ENCODE data around the gene PABPN1L. TPM values are rescaled to one million over a fixed set of nuclear protein-coding genes. Genes with fewer than 3 reads are reported as not detected.

PABPN1L gene
- total RNA-seq, 6 experiments from 2014 or later: 0.37 TPM; not detected in 5

- no peaks in the 10 kb centered on the region for H3K9me3 ChIP-seq
- DNase-seq (no peak), ATAC-seq (no peak)
- H3K27ac ChIP-seq: no peak overlapping the region
- H3K4me3 ChIP-seq: no peak overlapping the region
- H3K36me3 ChIP-seq: no peaks in the 10 kb centered on the region
- no peaks in the 10 kb centered on the region for H3K4me1 ChIP-seq
- intact Hi-C loops (cut with DNase I): no loop called here
- TF ChIP-seq POLR2A (IDR thresholded peaks at IDR 0.05): no peak
- TF ChIP-seq CTCF (IDR thresholded peaks at IDR 0.05): no peak
- WGBS (ENCODE audit: insufficient coverage, low coverage, low lambda C conversion rate, missing lambda C conversion rate): 57% methylated on average over 1 of the region's 22 CpGs
- H3K27me3 ChIP-seq: no peaks in the 10 kb centered on the region
Measured at GRCh38 chr16:88906535-88907105, 40.2 kb upstream of the PABPN1L start.

- H3K4me3 ChIP-seq: no peak overlapping the region
- H3K27ac ChIP-seq: no peak overlapping the region
- 60% methylated on average over 10 of the region's 16 CpGs for WGBS (ENCODE audit: insufficient coverage, low coverage, low lambda C conversion rate, missing lambda C conversion rate)
Measured at GRCh38 chr16:88906020-88906419, 39.6 kb upstream of the PABPN1L start.

GRCh38 chr16:88905563-88905962 lies 39.1 kb upstream of the PABPN1L start:
- H3K36me3 ChIP-seq: no peaks in the 10 kb centered on the region
- WGBS (ENCODE audit: insufficient coverage, low coverage, low lambda C conversion rate, missing lambda C conversion rate): 36% methylated on average over 9 of the region's 13 CpGs
- no peaks in the 10 kb centered on the region for H3K27me3 ChIP-seq
- TF ChIP-seq CTCF (IDR thresholded peaks at IDR 0.05): no peak
- no peak for TF ChIP-seq POLR2A (IDR thresholded peaks at IDR 0.05)
- no peaks in the 10 kb centered on the region for H3K4me1 ChIP-seq
- H3K9me3 ChIP-seq: no peaks in the 10 kb centered on the region
- DNase-seq (no peak), ATAC-seq (peak in 1 of 4 donors; percentile 25)
- intact Hi-C loops (cut with DNase I): no loop called here
- no peak overlapping the region for H3K4me3 ChIP-seq
- no peak overlapping the region for H3K27ac ChIP-seq

More at GRCh38 chr16:88906020-88906419, 39.6 kb upstream of the PABPN1L start:
- intact Hi-C loops (cut with DNase I): no loop called here
- ATAC-seq (no peak), DNase-seq (no peak)
- no peaks in the 10 kb centered on the region for H3K36me3 ChIP-seq
- TF ChIP-seq CTCF (IDR thresholded peaks at IDR 0.05) (no peak), POLR2A (IDR thresholded peaks at IDR 0.05) (no peak)
- H3K4me1 ChIP-seq: no peaks in the 10 kb centered on the region
- no peaks in the 10 kb centered on the region for H3K9me3 ChIP-seq
- H3K27me3 ChIP-seq: no peaks in the 10 kb centered on the region

- Histone ChIP-seq H3K4me1 (no peaks in the 10 kb centered on the region), H3K27ac (no peak overlapping the region), H3K4me3 (no peak overlapping the region), H3K36me3 (no peaks in the 10 kb centered on the region), H3K27me3 (no peaks in the 10 kb centered on the region), H3K9me3 (no peaks in the 10 kb centered on the region)
- WGBS (ENCODE audit: insufficient coverage, low coverage, low lambda C conversion rate, missing lambda C conversion rate): 64% methylated on average over 6 of the region's 21 CpGs
- TF ChIP-seq CTCF (IDR thresholded peaks at IDR 0.05): no peak
- no peak for TF ChIP-seq POLR2A (IDR thresholded peaks at IDR 0.05)
- no peak for ATAC-seq
- DNase-seq: no peak
- intact Hi-C loops (cut with DNase I): no loop called here
Measured at GRCh38 chr16:88904676-88905365, 38.4 kb upstream of the PABPN1L start.

All from right lobe of liver (tissue), 6 donors.